Lower lobe of right lung (tissue), 2 donors: ENCODE results near the gene CAPN3. TPM values are rescaled to one million over a fixed set of nuclear protein-coding genes. Genes with fewer than 3 reads are reported as not detected.

Experiments used
- ATAC-seq, 2 donors: fragments of 200-7000 bp; cut with Tn5 transposase; one replicate each; pipeline ENCODE4 v1.9.1; 2020 to 2022; ENCODE audit warnings: mild to moderate bottlenecking in 2 of 2, moderate library complexity in 2 of 2
- DNase-seq: peaks from one replicate; pipeline ENCODE4 v3.0.0-alpha.2; 2020
- H3K27ac ChIP-seq: fragments of 200-600 bp; one replicate; pipeline ENCODE4 v1.8.0; 2022
- H3K27me3 ChIP-seq: fragments of 200-600 bp; one replicate; pipeline ENCODE4 v1.8.0; 2022; ENCODE audit warnings: low read depth
- H3K36me3 ChIP-seq: fragments of 200-600 bp; one replicate; pipeline ENCODE4 v1.8.0; 2022; ENCODE audit warnings: mild to moderate bottlenecking
- H3K4me1 ChIP-seq: fragments of 200-600 bp; one replicate; pipeline ENCODE4 v1.8.0; 2022
- H3K4me3 ChIP-seq: fragments of 200-600 bp; one replicate; pipeline ENCODE4 v1.8.0; 2022; ENCODE audit warnings: mild to moderate bottlenecking
- H3K9me3 ChIP-seq: fragments of 200-600 bp; one replicate; pipeline ENCODE4 v1.8.0; 2022
- CTCF ChIP-seq: fragments of 200-600 bp; IDR thresholded peaks from one replicate; pipeline ENCODE4 v1.8.0; 2022; ENCODE audit warnings: antibody characterized with exemption, mild to moderate bottlenecking
- intact Hi-C: fragments of 100-400 bp; cut with DNase I; formaldehyde crosslinking; loops from one replicate; pipeline ENCODE4 v1.11.0; 2022
- total RNA-seq: library from RNA; stranded (reverse); fragmentation: NEBNext Ultra II Directional; extraction: Animal tissue kit (Norgen Biotek cat#: 25700); gene quantifications from one replicate; pipeline ENCODE4 v1.2.1, GENCODE V29; 2021
- donor health status: DM: no; HTN: yes; CAD: no; lungs with severe emphysema.

CAPN3 gene
- total RNA-seq, 1 donor from 2014 or later = 47.2 TPM

GRCh38 chr15:42403389-42403788, 44.1 kb downstream of the CAPN3 start:
- DNase-seq (no peak), ATAC-seq (no peak)
- intact Hi-C loops = no loop called here
- TF ChIP-seq CTCF = no peak
- Histone ChIP-seq H3K4me1 (no peaks in the 10 kb centered on the region), H3K27ac (no peak overlapping the region), H3K4me3 (no peak overlapping the region), H3K9me3 (no peaks in the 10 kb centered on the region), H3K36me3 (peaks cover 56% of the 10 kb centered on the region), H3K27me3 (no peaks in the 10 kb centered on the region)

- Histone ChIP-seq H3K9me3 (no peaks in the 10 kb centered on the region), H3K36me3 (peaks cover 57% of the 10 kb centered on the region), H3K27ac (no peak overlapping the region), H3K4me1 (no peaks in the 10 kb centered on the region), H3K27me3 (no peaks in the 10 kb centered on the region), H3K4me3 (no peak overlapping the region)
- no peak for TF ChIP-seq CTCF
- intact Hi-C loops = no loop called here
- ATAC-seq = no peak
- no peak for DNase-seq
Observed at GRCh38 chr15:42404461-42405235, 45.3 kb downstream of the CAPN3 start.

- Histone ChIP-seq H3K36me3 (peaks cover 58% of the 10 kb centered on the region), H3K27me3 (no peaks in the 10 kb centered on the region), H3K9me3 (no peaks in the 10 kb centered on the region), H3K4me3 (no peak overlapping the region), H3K4me1 (no peaks in the 10 kb centered on the region), H3K27ac (no peak overlapping the region)
- intact Hi-C loops = no loop called here
- TF ChIP-seq CTCF = no peak
- no peak for ATAC-seq
- no peak for DNase-seq
Observed at GRCh38 chr15:42405863-42406482, 46.7 kb downstream of the CAPN3 start.

- peaks cover 63% of the 10 kb centered on the region for H3K36me3 ChIP-seq
- no peak for TF ChIP-seq CTCF
- DNase-seq (no peak), ATAC-seq (no peak)
- no peak overlapping the region for H3K27ac ChIP-seq
- no peak overlapping the region for H3K4me3 ChIP-seq
- no peaks in the 10 kb centered on the region for H3K9me3 ChIP-seq
- intact Hi-C loops = no loop called here
- no peaks in the 10 kb centered on the region for H3K27me3 ChIP-seq
- no peaks in the 10 kb centered on the region for H3K4me1 ChIP-seq
Observed at GRCh38 chr15:42408178-42408577, 48.9 kb downstream of the CAPN3 start.

- no peak for TF ChIP-seq CTCF
- Histone ChIP-seq H3K36me3 (peaks cover 63% of the 10 kb centered on the region), H3K4me1 (no peaks in the 10 kb centered on the region), H3K9me3 (no peaks in the 10 kb centered on the region), H3K4me3 (no peak overlapping the region), H3K27me3 (no peaks in the 10 kb centered on the region), H3K27ac (no peak overlapping the region)
- DNase-seq = no peak
- intact Hi-C loops = no loop called here
- no peak for ATAC-seq
Observed at GRCh38 chr15:42409011-42409410, 49.7 kb downstream of the CAPN3 start.
